ENCODE measurements around the gene KAZALD1.
A peak's percentile ranks its signal among the peaks of the same experiment; 100 is the strongest.

Gene KAZALD1

GRCh38 chr10:101047961-101048892, 13.6 kb upstream of the KAZALD1 start:
- peak; percentile 65 for DNase-seq

GRCh38 chr10:101050208-101051069, 11.3 kb upstream of the KAZALD1 start:
- peak; percentile 61 for DNase-seq

- DNase-seq: no peak
Observed at GRCh38 chr10:101052285-101052684, 9.5 kb upstream of the KAZALD1 start.

- DNase-seq: no peak
Observed at GRCh38 chr10:101053516-101053915, 8.3 kb upstream of the KAZALD1 start.

- DNase-seq: no peak
Observed at GRCh38 chr10:101054351-101054750, 7.4 kb upstream of the KAZALD1 start.

- DNase-seq: no peak
Observed at GRCh38 chr10:101054876-101055275, 6.9 kb upstream of the KAZALD1 start.

GRCh38 chr10:101055411-101055810, 6.4 kb upstream of the KAZALD1 start:
- DNase-seq: no peak

GRCh38 chr10:101056365-101057151, 5.2 kb upstream of the KAZALD1 start:
- no peak for DNase-seq

GRCh38 chr10:101060036-101060950, 1.5 kb upstream of the KAZALD1 start:
- DNase-seq: peak; percentile 79

GRCh38 chr10:101060951-101061623, 702 bp upstream of the KAZALD1 start:
- DNase-seq: peak; percentile 81

- peak; percentile 32 for DNase-seq
Observed at GRCh38 chr10:101062232-101063049, 652 bp downstream of the KAZALD1 start.

GRCh38 chr10:101063050-101063525, 1.3 kb downstream of the KAZALD1 start:
- DNase-seq: no peak

GRCh38 chr10:101063548-101064414, 2.0 kb downstream of the KAZALD1 start:
- no peak for DNase-seq

GRCh38 chr10:101064415-101065030, 2.7 kb downstream of the KAZALD1 start:
- no peak for DNase-seq

GRCh38 chr10:101065481-101066145, 3.8 kb downstream of the KAZALD1 start:
- DNase-seq: no peak

- peak; percentile 29 for DNase-seq
Observed at GRCh38 chr10:101066146-101066895, 4.5 kb downstream of the KAZALD1 start.

GRCh38 chr10:101066896-101067355, 5.1 kb downstream of the KAZALD1 start:
- DNase-seq: no peak
